Vagina (tissue), 2 donors: ENCODE data around the gene KCNG2.

Source experiments
- POLR2A ChIP-seq, 2 donors: fragments of 450-650 bp; IDR thresholded peaks; one replicate each; pipeline ENCODE4 v1.6.1; 2017; ENCODE audit warnings: antibody characterized with exemption in 2 of 2, mild to moderate bottlenecking in 2 of 2, moderate library complexity in 2 of 2
- TF ChIP-seq, protein P1 (sequence below), 3 experiments: fragments of 450-650 bp in 2 of 3; fragments of 200-600 bp in 1 of 3; sonication (generic) in 1 of 3; IDR thresholded peaks; one replicate each; pipeline ENCODE4 v1.5.1; 2017 to 2019; ENCODE audit warnings: antibody characterized with exemption in 3 of 3, mild to moderate bottlenecking in 2 of 3, moderate library complexity in 2 of 3

- TF ChIP-seq, protein P1, sequence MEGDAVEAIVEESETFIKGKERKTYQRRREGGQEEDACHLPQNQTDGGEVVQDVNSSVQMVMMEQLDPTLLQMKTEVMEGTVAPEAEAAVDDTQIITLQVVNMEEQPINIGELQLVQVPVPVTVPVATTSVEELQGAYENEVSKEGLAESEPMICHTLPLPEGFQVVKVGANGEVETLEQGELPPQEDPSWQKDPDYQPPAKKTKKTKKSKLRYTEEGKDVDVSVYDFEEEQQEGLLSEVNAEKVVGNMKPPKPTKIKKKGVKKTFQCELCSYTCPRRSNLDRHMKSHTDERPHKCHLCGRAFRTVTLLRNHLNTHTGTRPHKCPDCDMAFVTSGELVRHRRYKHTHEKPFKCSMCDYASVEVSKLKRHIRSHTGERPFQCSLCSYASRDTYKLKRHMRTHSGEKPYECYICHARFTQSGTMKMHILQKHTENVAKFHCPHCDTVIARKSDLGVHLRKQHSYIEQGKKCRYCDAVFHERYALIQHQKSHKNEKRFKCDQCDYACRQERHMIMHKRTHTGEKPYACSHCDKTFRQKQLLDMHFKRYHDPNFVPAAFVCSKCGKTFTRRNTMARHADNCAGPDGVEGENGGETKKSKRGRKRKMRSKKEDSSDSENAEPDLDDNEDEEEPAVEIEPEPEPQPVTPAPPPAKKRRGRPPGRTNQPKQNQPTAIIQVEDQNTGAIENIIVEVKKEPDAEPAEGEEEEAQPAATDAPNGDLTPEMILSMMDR (IDR thresholded peaks at IDR 0.05), result no peak
- no peak for TF ChIP-seq POLR2A (IDR thresholded peaks at IDR 0.05)
These were observed 144.5 kb downstream of the KCNG2 start for GRCh38 chr18:79942211-79942610.
